DOHH2 (cell line): ENCODE measurements around the gene MAGI1.

Experiments
- H3F3A ChIP-seq: fragments of 200-600 bp; sonication (generic), shearing (Covaris generic); 2 replicates; pipeline ENCODE4 v1.6.0; 2016; ENCODE audit warnings: antibody characterized with exemption, mild to moderate bottlenecking; ENCODE audit not compliant: control insufficient read depth, insufficient read depth
- H3K27ac ChIP-seq: fragments of 200-600 bp; sonication (generic); 2 replicates; pipeline ENCODE4 v1.5.1; 2014; ENCODE audit warnings: low read depth, mild to moderate bottlenecking, low read length, moderate library complexity
- H3K27me3 ChIP-seq: fragments of 200-600 bp; sonication (generic); 2 replicates; pipeline ENCODE4 v1.6.1; 2014; ENCODE audit warnings: mild to moderate bottlenecking, low read length, mixed read lengths; ENCODE audit not compliant: control insufficient read depth
- H3K36me3 ChIP-seq: fragments of 200-600 bp; sonication (generic); 2 replicates; pipeline ENCODE4 v1.6.1; 2014; ENCODE audit warnings: mild to moderate bottlenecking, low read length, moderate library complexity, mixed read lengths; ENCODE audit not compliant: control insufficient read depth
- H3K4me1 ChIP-seq: fragments of 200-600 bp; sonication (generic); 2 replicates; pipeline ENCODE4 v1.6.1; 2014; ENCODE audit warnings: mild to moderate bottlenecking, low read length, mixed read lengths; ENCODE audit not compliant: control insufficient read depth
- H3K4me2 ChIP-seq: fragments of 200-600 bp; sonication (generic); 2 replicates; pipeline ENCODE4 v1.6.0; 2014; ENCODE audit warnings: mild to moderate bottlenecking, low read length, moderate library complexity
- H3K4me3 ChIP-seq: fragments of 200-600 bp; sonication (generic); 2 replicates; pipeline ENCODE4 v1.5.1; 2014; ENCODE audit warnings: mild to moderate bottlenecking, low read length, mixed read lengths
- H3K79me2 ChIP-seq: fragments of 200-600 bp; sonication (generic); 2 replicates; pipeline ENCODE4 v1.6.1; 2014; ENCODE audit warnings: mild to moderate bottlenecking, low read length, mixed read lengths; ENCODE audit not compliant: control insufficient read depth
- H3K9me2 ChIP-seq: fragments of 200-600 bp; sonication (generic); replicated peaks from 2 replicates; pipeline ENCODE4 v1.6.1; 2014; ENCODE audit warnings: mild to moderate bottlenecking, low read length, mixed read lengths; ENCODE audit not compliant: control insufficient read depth
- H3K9me3 ChIP-seq: fragments of 200-600 bp; sonication (generic); 2 replicates; pipeline ENCODE4 v1.6.1; 2014; ENCODE audit warnings: antibody characterized with exemption, low read length, mixed read lengths; ENCODE audit not compliant: control insufficient read depth, insufficient read depth
- H4K20me1 ChIP-seq: fragments of 200-600 bp; sonication (generic); 2 replicates; pipeline ENCODE4 v1.6.0; 2014; ENCODE audit warnings: low read depth, mild to moderate bottlenecking, antibody characterized with exemption, low read length, moderate library complexity; ENCODE audit not compliant: control insufficient read depth, insufficient read depth
- EZH2phosphoT487 ChIP-seq: fragments of 200-600 bp; sonication (generic); IDR thresholded peaks from 2 replicates; pipeline ENCODE4 v1.6.1; 2017; ENCODE audit warnings: borderline replicate concordance, mild to moderate bottlenecking, antibody characterized with exemption, low read length, moderate library complexity, mixed read lengths
- TF ChIP-seq, protein P1 (sequence below): fragments of 200-600 bp; sonication (generic); IDR thresholded peaks from one replicate; pipeline ENCODE4 v1.5.1; 2014; ENCODE audit warnings: antibody characterized with exemption, mild to moderate bottlenecking, low read depth, low read length; ENCODE audit not compliant: poor library complexity, severe bottlenecking

MAGI1 gene

DNA sequence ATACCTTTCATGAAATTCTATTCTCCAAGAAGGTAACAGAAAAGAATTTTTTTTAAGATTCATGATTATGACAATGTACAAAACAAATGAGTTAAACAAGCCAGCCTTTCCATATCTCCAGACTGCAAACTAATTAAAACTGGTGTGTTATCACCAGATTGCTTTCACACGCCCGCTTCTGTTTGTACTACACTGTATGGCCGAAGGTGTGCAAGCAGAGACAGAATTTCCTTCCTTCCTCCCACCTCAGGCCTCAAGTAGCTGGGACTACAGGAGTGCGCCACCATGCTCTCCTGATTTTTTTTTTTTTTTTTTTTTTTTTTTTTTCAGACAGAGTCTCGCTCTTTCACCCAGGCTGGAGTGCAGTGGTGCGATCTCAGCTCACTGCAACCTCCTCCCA, 400.4 kb downstream of the MAGI1 start:
- Histone ChIP-seq H3K4me2 (no peak overlapping the region), H3K79me2 (no peaks in the 10 kb centered on the region), H3K4me1 (no peaks in the 10 kb centered on the region), H3F3A (no peaks in the 10 kb centered on the region), H3K4me3 (no peak overlapping the region), H4K20me1 (no peaks in the 10 kb centered on the region), H3K36me3 (no peaks in the 10 kb centered on the region), H3K9me2 (no peaks in the 10 kb centered on the region), H3K27me3 (no peaks in the 10 kb centered on the region), H3K9me3 (no peaks in the 10 kb centered on the region), H3K27ac (no peak overlapping the region)
- TF ChIP-seq, protein P1, sequence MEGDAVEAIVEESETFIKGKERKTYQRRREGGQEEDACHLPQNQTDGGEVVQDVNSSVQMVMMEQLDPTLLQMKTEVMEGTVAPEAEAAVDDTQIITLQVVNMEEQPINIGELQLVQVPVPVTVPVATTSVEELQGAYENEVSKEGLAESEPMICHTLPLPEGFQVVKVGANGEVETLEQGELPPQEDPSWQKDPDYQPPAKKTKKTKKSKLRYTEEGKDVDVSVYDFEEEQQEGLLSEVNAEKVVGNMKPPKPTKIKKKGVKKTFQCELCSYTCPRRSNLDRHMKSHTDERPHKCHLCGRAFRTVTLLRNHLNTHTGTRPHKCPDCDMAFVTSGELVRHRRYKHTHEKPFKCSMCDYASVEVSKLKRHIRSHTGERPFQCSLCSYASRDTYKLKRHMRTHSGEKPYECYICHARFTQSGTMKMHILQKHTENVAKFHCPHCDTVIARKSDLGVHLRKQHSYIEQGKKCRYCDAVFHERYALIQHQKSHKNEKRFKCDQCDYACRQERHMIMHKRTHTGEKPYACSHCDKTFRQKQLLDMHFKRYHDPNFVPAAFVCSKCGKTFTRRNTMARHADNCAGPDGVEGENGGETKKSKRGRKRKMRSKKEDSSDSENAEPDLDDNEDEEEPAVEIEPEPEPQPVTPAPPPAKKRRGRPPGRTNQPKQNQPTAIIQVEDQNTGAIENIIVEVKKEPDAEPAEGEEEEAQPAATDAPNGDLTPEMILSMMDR: no peak
- TF ChIP-seq EZH2phosphoT487: no peak

DNA sequence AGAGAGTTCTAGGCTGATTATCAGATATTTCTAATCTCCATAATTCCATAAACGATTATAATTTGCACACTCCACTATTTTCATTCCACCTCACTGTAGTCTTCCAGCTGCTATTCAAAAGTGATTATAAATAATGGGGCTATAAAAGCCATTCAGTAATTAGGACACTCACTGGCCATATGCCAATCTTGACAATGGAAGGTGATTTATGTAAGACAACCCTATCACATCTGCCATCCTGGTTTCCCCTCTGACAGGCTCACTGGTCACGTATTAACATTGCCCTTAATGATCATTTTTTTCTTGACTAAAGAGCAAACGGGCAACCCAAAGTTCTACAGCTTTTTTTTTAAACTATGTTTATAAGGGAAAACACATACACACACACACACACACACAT, 402.4 kb downstream of the MAGI1 start:
- H3K27ac ChIP-seq: no peak overlapping the region
- no peak overlapping the region for H3K4me3 ChIP-seq
- H3K9me2 ChIP-seq: no peaks in the 10 kb centered on the region
- H3K27me3 ChIP-seq: no peaks in the 10 kb centered on the region
- H3F3A ChIP-seq: no peaks in the 10 kb centered on the region
- H3K36me3 ChIP-seq: no peaks in the 10 kb centered on the region
- no peak for TF ChIP-seq EZH2phosphoT487
- TF ChIP-seq, protein P1: no peak
- no peaks in the 10 kb centered on the region for H4K20me1 ChIP-seq
- no peaks in the 10 kb centered on the region for H3K4me1 ChIP-seq
- no peaks in the 10 kb centered on the region for H3K9me3 ChIP-seq
- H3K4me2 ChIP-seq: no peak overlapping the region
- H3K79me2 ChIP-seq: no peaks in the 10 kb centered on the region

- TF ChIP-seq, protein P1: no peak
- TF ChIP-seq EZH2phosphoT487: no peak
- no peak overlapping the region for H3K4me2 ChIP-seq
- H3K79me2 ChIP-seq: no peaks in the 10 kb centered on the region
Observed at GRCh38 chr3:65635657-65636056, 403.1 kb downstream of the MAGI1 start.

DNA sequence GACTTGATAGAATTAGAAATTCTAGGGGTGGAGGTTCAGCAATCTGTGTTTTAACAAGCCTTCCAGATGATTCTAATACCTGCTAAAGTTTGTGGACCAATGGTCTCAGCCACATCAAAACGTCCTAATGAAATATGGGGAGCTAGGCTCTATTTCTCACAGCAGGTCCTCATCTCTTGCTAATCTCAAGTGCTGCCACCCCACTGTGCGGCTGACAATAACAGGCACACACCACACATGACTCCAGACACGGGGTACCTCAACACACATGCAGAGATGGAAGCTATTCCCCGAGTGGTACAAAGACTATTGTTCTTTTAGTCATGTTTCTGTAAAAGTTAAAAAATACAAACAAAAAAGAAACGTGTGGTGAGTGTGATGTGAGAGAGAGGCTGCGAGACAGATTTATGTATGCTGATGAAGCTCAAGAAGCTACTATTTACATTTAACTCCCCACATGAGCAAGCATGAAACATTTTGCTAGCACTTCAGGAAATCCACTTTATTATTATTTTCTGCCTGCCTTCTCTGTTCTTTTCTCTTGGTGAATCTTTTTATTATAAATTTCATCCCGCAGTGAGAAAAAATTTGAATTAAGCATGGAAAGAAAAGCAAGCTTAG, 405.6 kb downstream of the MAGI1 start:
- Histone ChIP-seq H3K27me3 (no peaks in the 10 kb centered on the region), H3K9me2 (no peaks in the 10 kb centered on the region), H3K9me3 (no peaks in the 10 kb centered on the region), H3K27ac (no peak overlapping the region), H3K36me3 (no peaks in the 10 kb centered on the region), H3K4me3 (no peak overlapping the region), H3K4me2 (no peak overlapping the region), H3F3A (no peaks in the 10 kb centered on the region), H3K79me2 (no peaks in the 10 kb centered on the region), H4K20me1 (no peaks in the 10 kb centered on the region), H3K4me1 (no peaks in the 10 kb centered on the region)
- TF ChIP-seq, protein P1: no peak
- TF ChIP-seq EZH2phosphoT487: no peak

More at GRCh38 chr3:65635657-65636056, 403.1 kb downstream of the MAGI1 start:
- Histone ChIP-seq H3K36me3 (no peaks in the 10 kb centered on the region), H3K4me3 (no peak overlapping the region), H3K27me3 (no peaks in the 10 kb centered on the region), H3K4me1 (no peaks in the 10 kb centered on the region), H4K20me1 (no peaks in the 10 kb centered on the region), H3F3A (no peaks in the 10 kb centered on the region), H3K27ac (no peak overlapping the region), H3K9me2 (no peaks in the 10 kb centered on the region), H3K9me3 (no peaks in the 10 kb centered on the region)
